NCI-H748 (cell line): ENCODE measurements around the gene APH1B.
"Not testable (repeated sequence)": the region's sequence is repeated elsewhere in the genome, so short reads cannot be mapped to it uniquely, and the experiment has no call there.

Experiments used
- DNase-seq: peaks from one replicate; lab custom pipeline; 2025; ENCODE audit not compliant: unreplicated experiment; lab: John Stamatoyannopoulos, UW

Gene APH1B

GRCh38 chr15:63277038-63277892, at the start of gene APH1B:
Gene APH1B, plus strand, starts transcription at chr15:63277605. Its CDS starts 19 bp downstream, at chr15:63277624.
- DNase-seq, result peak; percentile 88

- DNase-seq, result no peak
These were observed 49.7 kb upstream of the APH1B start for GRCh38 chr15:63227689-63228088.

- no peak for DNase-seq
These were observed 46.2 kb upstream of the APH1B start for GRCh38 chr15:63231206-63231605.

GRCh38 chr15:63231706-63232105, 45.7 kb upstream of the APH1B start:
- no peak for DNase-seq

GRCh38 chr15:63232405-63232804, 45.0 kb upstream of the APH1B start:
- DNase-seq, result no peak

- DNase-seq, result no peak
These were observed 44.5 kb upstream of the APH1B start for GRCh38 chr15:63232943-63233342.

- DNase-seq, result no peak
These were observed 43.6 kb upstream of the APH1B start for GRCh38 chr15:63233667-63234423.

GRCh38 chr15:63234451-63234870, 42.9 kb upstream of the APH1B start:
- DNase-seq, result no peak

GRCh38 chr15:63236272-63236671, 41.1 kb upstream of the APH1B start:
- no peak for DNase-seq

- not testable (repeated sequence) for DNase-seq
These were observed 40.3 kb upstream of the APH1B start for GRCh38 chr15:63237086-63237485.

- DNase-seq, result no peak
These were observed 39.2 kb upstream of the APH1B start for GRCh38 chr15:63238171-63238570.

GRCh38 chr15:63238796-63239195, 38.6 kb upstream of the APH1B start:
- no peak for DNase-seq

GRCh38 chr15:63240109-63240508, 37.3 kb upstream of the APH1B start:
- DNase-seq, result no peak

- DNase-seq, result no peak
These were observed 36.1 kb upstream of the APH1B start for GRCh38 chr15:63241316-63241715.

- no peak for DNase-seq
These were observed 34.3 kb upstream of the APH1B start for GRCh38 chr15:63243101-63243500.

GRCh38 chr15:63243776-63244175, 33.6 kb upstream of the APH1B start:
- no peak for DNase-seq

GRCh38 chr15:63244399-63244798, 33.0 kb upstream of the APH1B start:
- DNase-seq, result no peak

- no peak for DNase-seq
These were observed 32.3 kb upstream of the APH1B start for GRCh38 chr15:63244976-63245645.

- DNase-seq, result no peak
These were observed 30.5 kb upstream of the APH1B start for GRCh38 chr15:63246691-63247469.

GRCh38 chr15:63250312-63250965, 27.0 kb upstream of the APH1B start:
- no peak for DNase-seq
